Measurements from ENCODE around the gene CLIC3. TPM values are rescaled to one million over a fixed set of nuclear protein-coding genes. Genes with fewer than 3 reads are reported as not detected.

Gene CLIC3
- total RNA-seq, 1 donor from 2014 or later: 49.3 TPM

- Histone ChIP-seq H3K4me3 (no peak overlapping the region), H3K27ac (no peak overlapping the region), H3K36me3 (no peaks in the 10 kb centered on the region), H3K27me3 (ENCODE audit: low read depth) (no peaks in the 10 kb centered on the region), H3K9me3 (no peaks in the 10 kb centered on the region), H3K4me1 (no peaks in the 10 kb centered on the region)
- intact Hi-C loops (cut with DNase I): no loop called here
- no peak for ATAC-seq
- no peak for TF ChIP-seq CTCF (IDR thresholded peaks at IDR 0.05)
- no peak for DNase-seq
Measured at GRCh38 chr9:136958473-136958872, 37.9 kb downstream of the CLIC3 start.

GRCh38 chr9:136957901-136958300 lies 38.5 kb downstream of the CLIC3 start:
- DNase-seq: no peak
- Histone ChIP-seq H3K27me3 (ENCODE audit: low read depth) (no peaks in the 10 kb centered on the region), H3K27ac (no peak overlapping the region), H3K4me1 (no peaks in the 10 kb centered on the region), H3K9me3 (no peaks in the 10 kb centered on the region), H3K36me3 (no peaks in the 10 kb centered on the region), H3K4me3 (no peak overlapping the region)
- ATAC-seq: no peak
- intact Hi-C loops (cut with DNase I): no loop called here
- TF ChIP-seq CTCF (IDR thresholded peaks at IDR 0.05): no peak

- intact Hi-C loops (cut with DNase I): no loop called here
- no peak overlapping the region for H3K4me3 ChIP-seq
- ATAC-seq (no peak), DNase-seq (no peak)
- H3K9me3 ChIP-seq: no peaks in the 10 kb centered on the region
- H3K4me1 ChIP-seq: no peaks in the 10 kb centered on the region
- H3K27ac ChIP-seq: no peak overlapping the region
- no peak for TF ChIP-seq CTCF (IDR thresholded peaks at IDR 0.05)
- no peaks in the 10 kb centered on the region for H3K36me3 ChIP-seq
- H3K27me3 ChIP-seq (ENCODE audit: low read depth): no peaks in the 10 kb centered on the region
Measured at GRCh38 chr9:136957461-136957860, 38.9 kb downstream of the CLIC3 start.

- Histone ChIP-seq H3K4me3 (no peak overlapping the region), H3K27me3 (ENCODE audit: low read depth) (no peaks in the 10 kb centered on the region)
Measured at GRCh38 chr9:136956604-136957003, 39.8 kb downstream of the CLIC3 start.

GRCh38 chr9:136955943-136956335 lies 40.4 kb downstream of the CLIC3 start:
- Histone ChIP-seq H3K27me3 (ENCODE audit: low read depth) (no peaks in the 10 kb centered on the region), H3K27ac (no peak overlapping the region), H3K4me3 (no peak overlapping the region), H3K9me3 (no peaks in the 10 kb centered on the region), H3K4me1 (no peaks in the 10 kb centered on the region), H3K36me3 (no peaks in the 10 kb centered on the region)
- no peak for TF ChIP-seq CTCF (IDR thresholded peaks at IDR 0.05)
- no peak for DNase-seq
- intact Hi-C loops (cut with DNase I): no loop called here
- no peak for ATAC-seq

More at GRCh38 chr9:136956604-136957003, 39.8 kb downstream of the CLIC3 start:
- DNase-seq: no peak
- Histone ChIP-seq H3K9me3 (no peaks in the 10 kb centered on the region), H3K27ac (no peak overlapping the region), H3K4me1 (no peaks in the 10 kb centered on the region), H3K36me3 (no peaks in the 10 kb centered on the region)
- no peak for ATAC-seq
- intact Hi-C loops (cut with DNase I): no loop called here
- TF ChIP-seq CTCF (IDR thresholded peaks at IDR 0.05): no peak

Measured in lower lobe of right lung (tissue), 2 donors.